ENCODE measurements around the gene IRF4.

IRF4 gene

GRCh38 chr6:351867-352289 is 39.7 kb upstream of the IRF4 start (continued):
- TF ChIP-seq ZNF280D (tag by site-specific recombination; IDR thresholded peaks at IDR 0.05): no peak
- TF ChIP-seq ZNF518A (tag by site-specific recombination; conservative IDR thresholded peaks at IDR 0.05; ENCODE audit: low read depth): no peak
- no peak for TF ChIP-seq ZNF510 (tag by site-specific recombination; IDR thresholded peaks at IDR 0.05; ENCODE audit: insufficient replicate concordance)
- no peak for TF ChIP-seq ZBTB8A (tag by site-specific recombination; IDR thresholded peaks at IDR 0.05)
- no peak for TF ChIP-seq HOXA7 (CRISPR knock-in tag; IDR thresholded peaks at IDR 0.05; ENCODE audit: borderline replicate concordance)

- no peak overlapping the region for H3K4me3 ChIP-seq (ENCODE audit: low read depth, low read length)
- H3K36me3 ChIP-seq (ENCODE audit: control insufficient read depth in 2 of 2, insufficient read depth in 1 of 2, low read length in 2 of 2): peaks cover 0 to 3% of the 10 kb centered on the region in 2 experiments; a peak in 1 of 3 replicates
- ChIA-PET CTCF (interaction anchor here (1.3 kb wide), 2 partner anchors 9 to 14 kb away, joined by 3 to 4 read pairs; no protein-coding TSS in a partner anchor), POLR2A (no interaction called here)
- H3K4me1 ChIP-seq (ENCODE audit: control insufficient read depth, insufficient read depth, low read length): 0 out of 2 replicates have a peak, but pooled peaks cover 3% of the 10 kb centered on the region
- TF ChIP-seq ZNF560 (tag by site-specific recombination; IDR thresholded peaks at IDR 0.05; ENCODE audit: borderline replicate concordance) (no peak), ZFP3 (tag by site-specific recombination; IDR thresholded peaks at IDR 0.05; ENCODE audit: low read depth) (no peak), ZNF280D (tag by site-specific recombination; IDR thresholded peaks at IDR 0.05) (no peak), ZNF37A (tag by site-specific recombination; IDR thresholded peaks at IDR 0.05) (no peak), ZIC2 (tag by site-specific recombination; IDR thresholded peaks at IDR 0.05) (no peak), ZXDB (tag by site-specific recombination; IDR thresholded peaks at IDR 0.05) (no peak), ZNF121 (tag by site-specific recombination; IDR thresholded peaks at IDR 0.05) (no peak), ZNF670 (tag by site-specific recombination; IDR thresholded peaks at IDR 0.05; ENCODE audit: low read depth) (no peak), ZNF202 (tag by site-specific recombination; IDR thresholded peaks at IDR 0.05; ENCODE audit: borderline replicate concordance) (no peak), ZSCAN4 (tag by site-specific recombination; IDR thresholded peaks at IDR 0.05) (no peak)
- H3K9me3 ChIP-seq (ENCODE audit: control insufficient read depth, insufficient read depth, low read depth, low read length): no peaks in the 10 kb centered on the region
- H3K27ac ChIP-seq (ENCODE audit: extremely low read depth, low read depth, low read length): no peak overlapping the region
Measured at GRCh38 chr6:352474-352873, 39.1 kb upstream of the IRF4 start.
